Measurements from ENCODE around the gene GPR17.

Gene GPR17

GRCh38 chr2:127674241-127675209 lies 28.6 kb downstream of the GPR17 start:
- H3K4me3 ChIP-seq (ENCODE audit: low read depth, low read length), result no peak overlapping the region
- no peak for DNase-seq (ENCODE audit: low read depth)
- TF ChIP-seq, protein P1, sequence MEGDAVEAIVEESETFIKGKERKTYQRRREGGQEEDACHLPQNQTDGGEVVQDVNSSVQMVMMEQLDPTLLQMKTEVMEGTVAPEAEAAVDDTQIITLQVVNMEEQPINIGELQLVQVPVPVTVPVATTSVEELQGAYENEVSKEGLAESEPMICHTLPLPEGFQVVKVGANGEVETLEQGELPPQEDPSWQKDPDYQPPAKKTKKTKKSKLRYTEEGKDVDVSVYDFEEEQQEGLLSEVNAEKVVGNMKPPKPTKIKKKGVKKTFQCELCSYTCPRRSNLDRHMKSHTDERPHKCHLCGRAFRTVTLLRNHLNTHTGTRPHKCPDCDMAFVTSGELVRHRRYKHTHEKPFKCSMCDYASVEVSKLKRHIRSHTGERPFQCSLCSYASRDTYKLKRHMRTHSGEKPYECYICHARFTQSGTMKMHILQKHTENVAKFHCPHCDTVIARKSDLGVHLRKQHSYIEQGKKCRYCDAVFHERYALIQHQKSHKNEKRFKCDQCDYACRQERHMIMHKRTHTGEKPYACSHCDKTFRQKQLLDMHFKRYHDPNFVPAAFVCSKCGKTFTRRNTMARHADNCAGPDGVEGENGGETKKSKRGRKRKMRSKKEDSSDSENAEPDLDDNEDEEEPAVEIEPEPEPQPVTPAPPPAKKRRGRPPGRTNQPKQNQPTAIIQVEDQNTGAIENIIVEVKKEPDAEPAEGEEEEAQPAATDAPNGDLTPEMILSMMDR (IDR thresholded peaks at IDR 0.05; ENCODE audit: low read depth, low read length, missing control alignments), result no peak

DNA sequence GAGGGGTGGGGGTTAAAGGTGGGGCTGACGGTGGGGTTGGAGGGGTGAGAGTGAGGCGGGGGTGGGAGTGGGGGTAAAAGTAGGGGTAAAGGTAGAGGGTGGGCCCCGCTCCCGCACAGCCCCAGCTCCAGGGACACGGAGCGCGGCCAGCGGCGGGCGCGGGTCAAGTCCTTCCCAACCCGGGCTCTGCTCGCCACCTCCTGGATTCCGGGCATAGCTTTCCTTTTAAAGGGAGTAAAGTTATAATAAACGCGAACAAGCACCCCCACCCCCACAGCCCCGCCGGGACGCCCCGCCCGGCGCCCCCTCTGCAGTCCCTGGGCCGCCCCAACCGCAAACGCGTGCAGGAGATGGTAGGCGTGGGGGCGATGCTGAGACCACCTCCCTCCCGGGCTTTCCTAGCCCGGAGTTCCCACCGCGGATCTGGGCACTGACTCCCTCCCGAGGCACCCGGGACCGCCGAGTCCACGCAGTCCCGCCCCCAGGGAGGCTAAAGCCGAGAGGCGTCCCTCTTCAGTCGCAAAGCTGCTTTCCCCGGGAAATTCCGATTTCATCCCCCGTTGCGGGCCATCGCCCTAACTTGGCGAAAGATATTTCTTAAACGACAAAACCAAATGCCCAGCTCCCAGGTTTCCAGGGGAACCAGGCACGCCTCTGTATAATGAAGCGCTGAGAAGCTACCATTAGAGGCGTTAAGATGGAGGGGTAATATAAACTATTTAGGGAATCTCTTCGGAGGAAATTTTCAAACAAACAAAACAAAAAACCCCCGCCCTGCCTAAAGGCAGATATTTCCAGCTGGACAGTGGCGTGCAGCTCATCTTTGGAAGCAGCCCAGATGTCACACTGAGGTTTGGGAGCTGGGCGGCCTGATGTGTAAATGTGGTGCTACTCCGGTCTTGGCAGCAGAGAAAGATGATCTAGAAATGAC lies 29.6 kb downstream of the GPR17 start, which contains the start of gene LIMS2:
Gene LIMS2 (minus strand): TSS at position 200 of the 931 bp plus-strand sequence. CDS start 506 bp downstream, outside the sequence.
- no peak for DNase-seq (ENCODE audit: low read depth)
- H3K4me3 ChIP-seq (ENCODE audit: low read depth, low read length), result no peak within 1 kb of the TSS
- TF ChIP-seq, protein P1 (IDR thresholded peaks at IDR 0.05; ENCODE audit: low read depth, low read length, missing control alignments), result no peak

- TF ChIP-seq, protein P1 (IDR thresholded peaks at IDR 0.05; ENCODE audit: low read depth, low read length, missing control alignments), result no peak
- no peak for DNase-seq (ENCODE audit: low read depth)
- no peak overlapping the region for H3K4me3 ChIP-seq (ENCODE audit: low read depth, low read length)
These were observed 31.0 kb downstream of the GPR17 start for GRCh38 chr2:127676906-127677305.

- TF ChIP-seq, protein P1 (IDR thresholded peaks at IDR 0.05; ENCODE audit: low read depth, low read length, missing control alignments), result no peak
- DNase-seq (ENCODE audit: low read depth), result no peak
- no peak overlapping the region for H3K4me3 ChIP-seq (ENCODE audit: low read depth, low read length)
These were observed 32.6 kb downstream of the GPR17 start for GRCh38 chr2:127678531-127678930.

DNA sequence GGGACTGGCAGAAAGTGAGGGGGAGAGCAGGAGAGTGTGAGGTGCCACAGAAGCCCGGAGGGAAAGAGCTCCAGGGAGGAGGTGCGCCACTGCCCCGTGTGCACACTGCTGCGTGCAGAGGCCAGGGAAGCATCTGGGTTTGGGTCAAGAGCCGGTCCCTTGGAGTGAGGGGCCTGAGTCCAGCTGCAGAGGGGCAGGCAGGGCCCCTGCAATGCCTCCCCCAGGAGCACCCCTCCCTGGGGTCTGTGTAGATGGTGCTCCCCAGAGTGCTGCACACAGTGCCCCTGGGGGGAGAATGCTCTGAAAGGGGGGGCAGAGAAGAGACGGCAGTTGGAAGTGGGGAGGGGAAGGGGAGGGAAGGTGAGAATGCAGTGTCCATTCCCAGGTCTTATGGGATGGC lies 33.0 kb downstream of the GPR17 start:
- TF ChIP-seq, protein P1 (IDR thresholded peaks at IDR 0.05; ENCODE audit: low read depth, low read length, missing control alignments), result no peak
- H3K4me3 ChIP-seq (ENCODE audit: low read depth, low read length), result no peak overlapping the region
- DNase-seq (ENCODE audit: low read depth), result no peak

DNA sequence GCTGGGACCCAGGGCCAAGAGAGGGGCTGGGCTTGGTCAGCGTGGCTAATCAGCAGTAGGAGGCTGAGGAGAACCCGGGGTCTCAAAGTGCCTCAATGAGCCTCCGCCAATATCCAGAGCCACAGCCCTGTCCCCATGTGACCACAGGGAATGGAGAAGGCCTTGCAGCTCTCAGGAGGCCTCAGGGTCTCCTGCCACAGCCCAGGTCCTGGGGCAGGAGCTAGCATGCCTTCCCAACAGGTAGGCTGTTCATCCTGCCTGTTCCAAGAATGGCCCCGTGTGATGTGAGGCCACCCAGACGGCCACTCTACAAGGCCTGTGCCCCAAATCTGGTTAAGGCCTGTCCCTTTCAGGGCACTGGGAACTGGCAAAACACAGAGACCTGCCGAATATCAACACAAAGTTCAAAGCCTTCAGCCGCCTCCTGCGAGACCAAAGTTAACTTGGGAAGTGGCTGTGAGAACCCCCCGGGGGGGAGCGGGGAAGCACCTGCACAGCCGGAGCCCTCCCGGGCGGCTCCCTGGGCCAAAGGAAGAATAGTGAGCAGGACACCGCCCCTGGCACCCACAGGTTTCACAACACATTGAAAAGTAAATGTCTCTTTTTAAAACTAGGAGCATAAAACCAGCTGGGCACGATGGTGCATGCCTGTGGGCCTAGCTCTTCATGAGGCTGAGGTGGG lies 33.9 kb downstream of the GPR17 start:
- no peak overlapping the region for H3K4me3 ChIP-seq (ENCODE audit: low read depth, low read length)
- DNase-seq (ENCODE audit: low read depth), result no peak
- TF ChIP-seq, protein P1 (IDR thresholded peaks at IDR 0.05; ENCODE audit: low read depth, low read length, missing control alignments), result no peak
